SIG-M5 treated with dmso at 0.1 percent for 504 hours (cell line): ENCODE measurements around the gene CCDC154.

ENCODE experiments used
- DNase-seq: peaks from one replicate; lab custom pipeline; 2025; ENCODE audit not compliant: unreplicated experiment; lab: John Stamatoyannopoulos, UW

The CCDC154 gene

DNA sequence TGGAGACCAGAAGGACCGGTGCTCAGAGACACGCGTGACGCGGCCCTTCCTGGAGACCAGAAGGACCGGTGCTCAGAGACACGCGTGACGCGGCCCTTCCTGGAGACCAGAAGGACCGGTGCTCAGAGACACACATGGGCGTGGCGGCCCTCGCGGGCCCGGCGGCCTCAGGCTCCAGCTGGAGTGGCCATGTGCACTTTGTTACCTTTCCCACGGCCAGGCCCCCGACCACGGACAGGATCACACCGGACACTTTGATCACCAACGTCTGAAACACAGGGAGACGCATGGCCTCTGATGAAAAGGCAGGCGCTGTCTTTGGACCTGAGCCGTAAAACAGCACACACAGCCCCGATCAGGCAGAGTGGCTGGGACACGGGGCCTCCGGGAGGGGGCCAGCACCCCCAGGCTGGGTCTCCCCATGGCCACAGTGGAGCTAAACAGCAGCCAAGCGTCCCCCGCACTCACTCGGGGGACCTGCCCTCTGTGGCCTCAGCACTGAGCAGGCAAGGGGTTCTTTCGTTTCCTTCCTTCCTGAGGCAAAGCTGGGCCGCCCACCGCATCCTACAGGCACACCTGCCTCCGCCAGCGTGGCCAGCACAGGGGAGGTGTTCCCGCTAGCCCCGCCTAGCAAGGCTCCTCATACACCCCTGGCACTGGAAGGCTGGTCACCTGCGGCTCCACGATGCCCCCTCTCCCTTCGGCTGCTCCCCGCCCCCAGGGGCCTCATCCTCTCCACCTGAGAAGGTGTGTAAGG, 13.3 kb upstream of the CCDC154 start:
- no peak for DNase-seq

GRCh38 chr16:1456951-1457350, 12.6 kb upstream of the CCDC154 start:
- DNase-seq: no peak

GRCh38 chr16:1455190-1456171, 11.1 kb upstream of the CCDC154 start:
- DNase-seq: no peak

DNA sequence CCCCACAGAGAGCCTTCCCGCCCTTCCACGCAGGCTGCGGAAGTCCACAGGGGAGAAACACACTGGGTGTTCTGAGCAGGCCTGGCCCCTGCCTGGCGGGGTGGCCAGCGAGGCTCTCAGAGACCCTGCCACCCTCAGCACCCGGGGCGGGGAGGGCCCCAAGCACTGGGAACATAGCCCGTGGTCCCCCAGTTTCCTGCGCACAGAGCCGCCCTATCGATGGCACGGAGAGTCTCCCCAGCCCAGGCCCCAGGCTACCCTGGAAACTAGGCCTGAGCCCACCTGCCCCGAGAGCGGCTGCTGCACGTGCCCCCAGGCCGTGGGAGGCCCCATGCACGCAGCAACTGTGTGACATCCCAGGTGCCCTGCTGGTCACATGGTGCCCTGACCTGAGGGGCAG, 10.2 kb upstream of the CCDC154 start:
- no peak for DNase-seq

DNA sequence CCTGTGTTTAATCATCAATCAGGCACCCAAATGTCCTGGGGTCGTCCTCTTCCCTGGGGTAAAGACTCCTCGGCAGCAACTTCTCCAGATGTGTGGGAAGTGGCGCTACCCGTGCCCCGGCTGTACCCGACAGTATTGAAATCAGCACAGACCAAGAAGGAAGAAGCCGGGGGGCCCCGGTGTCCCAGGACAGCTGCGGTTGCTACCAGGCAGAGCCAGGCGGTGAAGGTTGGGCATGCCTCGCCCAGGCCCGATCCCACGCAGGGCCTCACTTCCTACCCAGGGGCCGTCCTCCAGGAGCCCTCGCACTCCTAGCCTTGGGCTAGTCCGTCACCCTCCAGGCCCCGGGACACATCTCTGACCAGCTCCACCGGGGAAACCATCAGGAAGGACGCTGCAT, 9.0 kb upstream of the CCDC154 start:
- no peak for DNase-seq

GRCh38 chr16:1452530-1452929, 8.2 kb upstream of the CCDC154 start:
- DNase-seq: no peak

- DNase-seq: no peak
Observed at GRCh38 chr16:1451702-1452392, 7.5 kb upstream of the CCDC154 start.

DNA sequence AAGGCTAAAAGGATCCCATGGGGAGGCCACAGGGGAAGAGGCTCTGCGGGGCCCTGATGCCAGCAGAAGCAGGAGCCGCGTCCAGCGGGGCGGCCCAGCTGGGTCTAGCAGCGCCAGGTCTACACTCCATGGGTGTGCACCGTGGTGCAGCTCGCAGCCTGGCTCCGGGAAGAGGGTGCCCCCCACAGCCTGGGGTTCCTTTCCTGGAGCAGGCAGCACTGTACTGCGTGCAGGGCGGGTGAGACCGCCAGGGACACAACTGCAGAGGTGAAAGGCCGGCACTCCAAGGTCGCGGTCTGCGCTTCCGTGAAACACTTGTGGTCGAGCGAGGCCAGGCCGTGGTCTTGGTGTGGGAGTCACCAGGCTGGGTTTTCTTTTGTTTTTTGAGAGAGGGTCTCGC, 6.5 kb upstream of the CCDC154 start:
- no peak for DNase-seq

DNA sequence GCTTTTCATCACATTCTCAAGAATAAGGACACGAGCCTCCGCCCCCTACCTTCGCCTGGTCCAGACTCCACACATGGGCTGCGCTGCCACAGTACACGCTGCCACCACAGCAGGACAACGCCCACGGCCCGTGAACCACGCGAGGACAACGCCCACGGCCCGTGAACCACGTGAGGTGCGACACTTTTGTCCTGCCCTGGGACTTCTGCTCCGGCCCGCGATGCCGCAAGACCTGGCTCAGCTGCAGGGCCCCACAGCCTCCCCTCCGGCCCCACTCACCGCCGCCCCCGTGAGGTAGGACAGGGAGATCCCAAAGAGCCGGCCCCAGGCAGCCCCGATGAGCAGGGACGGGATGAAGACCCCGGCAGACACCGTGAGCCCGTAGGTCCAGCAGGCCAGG, 5.9 kb upstream of the CCDC154 start:
- no peak for DNase-seq

- no peak for DNase-seq
Observed at GRCh38 chr16:1449201-1449788, 4.9 kb upstream of the CCDC154 start.

- DNase-seq: no peak
Observed at GRCh38 chr16:1448536-1449116, 4.3 kb upstream of the CCDC154 start.

DNA sequence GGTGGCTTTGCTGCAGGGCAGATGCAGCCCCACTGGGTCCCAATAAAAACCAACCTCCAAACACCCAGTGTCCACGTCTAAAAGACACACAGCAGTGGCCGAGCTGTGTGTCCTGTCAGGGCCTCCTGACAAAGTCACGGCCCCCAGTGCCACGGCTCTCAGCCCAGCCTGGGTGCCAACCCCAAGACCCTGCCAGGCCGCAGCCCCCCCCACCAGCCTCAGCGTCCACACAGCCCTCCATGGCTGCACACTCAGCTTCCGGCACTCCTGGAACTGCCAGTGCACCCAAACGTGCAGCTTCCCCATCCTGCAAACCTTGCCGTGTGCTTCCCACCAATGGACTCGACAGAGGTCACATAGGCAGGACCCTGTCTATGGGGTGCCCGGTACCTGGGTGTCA, 3.6 kb upstream of the CCDC154 start:
- no peak for DNase-seq

GRCh38 chr16:1446296-1447080, 2.1 kb upstream of the CCDC154 start:
- no peak for DNase-seq

GRCh38 chr16:1445518-1446203, 1.3 kb upstream of the CCDC154 start:
- no peak for DNase-seq

- no peak for DNase-seq
Observed at GRCh38 chr16:1444730-1445517, 568 bp upstream of the CCDC154 start.

GRCh38 chr16:1443403-1443973, 868 bp downstream of the CCDC154 start:
- no peak for DNase-seq

GRCh38 chr16:1442697-1443096, 1.7 kb downstream of the CCDC154 start:
- no peak for DNase-seq

DNA sequence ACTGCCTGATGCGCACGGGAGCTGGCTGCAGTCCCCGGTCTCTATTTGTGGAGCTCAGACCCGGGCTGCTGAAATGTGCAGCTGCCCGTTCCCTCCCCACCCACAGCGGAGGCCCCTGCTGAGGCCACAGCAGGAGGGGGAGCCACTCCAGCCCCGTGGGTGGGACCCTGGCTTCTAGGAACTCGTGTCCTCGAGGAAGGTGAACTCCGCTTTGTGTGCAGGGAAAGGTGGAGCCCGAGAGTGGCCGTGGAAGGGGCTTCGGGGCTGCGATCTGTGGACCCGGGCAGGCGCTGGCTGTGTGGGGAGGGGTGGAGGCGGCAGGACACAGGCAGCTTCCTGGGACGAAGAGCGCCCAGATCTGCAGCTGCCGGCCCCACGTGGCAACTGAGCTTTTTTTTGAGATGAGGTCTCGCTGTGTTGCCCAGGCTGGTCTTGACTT, 2.9 kb downstream of the CCDC154 start:
- DNase-seq: no peak
